Nephron (organoid): ENCODE results near the gene CDH23.

Source experiments
- H3K27ac Mint-ChIP-seq, 3 experiments: 2 replicates each; pipeline ENCODE4 v1.8.0; 2020; ENCODE audit warnings: mixed read lengths in 3 of 3, mild to moderate bottlenecking in 2 of 3, moderate library complexity in 1 of 3
- H3K27me3 Mint-ChIP-seq: 2 replicates; pipeline ENCODE4 v1.8.0; 2021; ENCODE audit warnings: low read depth, mild to moderate bottlenecking, moderate library complexity, mixed read lengths
- H3K36me3 Mint-ChIP-seq: 2 replicates; pipeline ENCODE4 v1.8.0; 2020; ENCODE audit warnings: low read depth, mixed read lengths
- H3K4me1 Mint-ChIP-seq: 2 replicates; pipeline ENCODE4 v1.8.0; 2020; ENCODE audit warnings: mixed read lengths
- H3K4me3 Mint-ChIP-seq, 3 experiments: 2 replicates each; pipeline ENCODE4 v1.8.0; 2020; ENCODE audit warnings: mild to moderate bottlenecking in 3 of 3, mixed read lengths in 3 of 3, moderate library complexity in 2 of 3
- H3K9me3 Mint-ChIP-seq: 2 replicates; pipeline ENCODE4 v1.8.0; 2020; ENCODE audit warnings: mixed read lengths
- CTCF ChIP-seq, 3 experiments: fragments of 200-600 bp; sonication (generic); IDR thresholded peaks; one replicate each; pipeline ENCODE4 v1.5.0; 2021; ENCODE audit warnings: antibody characterized with exemption in 3 of 3; ENCODE audit not compliant: unreplicated experiment in 3 of 3

The CDH23 gene

GRCh38 chr10:71580926-71581325, 184.2 kb downstream of the CDH23 start:
- Mint-ChIP-seq H3K36me3 (no peaks in the 10 kb centered on the region), H3K4me1 (peaks cover 13% of the 10 kb centered on the region), H3K4me3 (no peak overlapping the region), H3K27me3 (peaks cover 28% of the 10 kb centered on the region), H3K9me3 (no peaks in the 10 kb centered on the region), H3K27ac (no peak overlapping the region)
- no peak for TF ChIP-seq CTCF (IDR thresholded peaks at IDR 0.05; ENCODE audit: unreplicated experiment in 3 of 3)

- TF ChIP-seq CTCF (IDR thresholded peaks at IDR 0.05; ENCODE audit: unreplicated experiment in 3 of 3): no peak
- H3K4me3 Mint-ChIP-seq: no peak overlapping the region
- peaks cover 28% of the 10 kb centered on the region for H3K27me3 Mint-ChIP-seq
- H3K27ac Mint-ChIP-seq: no peak overlapping the region
- H3K9me3 Mint-ChIP-seq: no peaks in the 10 kb centered on the region
- H3K4me1 Mint-ChIP-seq: peaks cover 10% of the 10 kb centered on the region
- H3K36me3 Mint-ChIP-seq: no peaks in the 10 kb centered on the region
Observed at GRCh38 chr10:71581376-71581775, 184.7 kb downstream of the CDH23 start.

- H3K27ac Mint-ChIP-seq: no peak overlapping the region
- H3K4me1 Mint-ChIP-seq: peaks cover 6% of the 10 kb centered on the region
- no peak overlapping the region for H3K4me3 Mint-ChIP-seq
- H3K36me3 Mint-ChIP-seq: no peaks in the 10 kb centered on the region
- TF ChIP-seq CTCF (IDR thresholded peaks at IDR 0.05; ENCODE audit: unreplicated experiment in 3 of 3): no peak
- H3K27me3 Mint-ChIP-seq: peaks cover 27% of the 10 kb centered on the region
- H3K9me3 Mint-ChIP-seq: no peaks in the 10 kb centered on the region
Observed at GRCh38 chr10:71582019-71582418, 185.3 kb downstream of the CDH23 start.

- Mint-ChIP-seq H3K4me3 (no peak overlapping the region), H3K36me3 (no peaks in the 10 kb centered on the region), H3K27ac (no peak overlapping the region), H3K27me3 (peaks cover 21% of the 10 kb centered on the region), H3K4me1 (peaks cover 5% of the 10 kb centered on the region), H3K9me3 (no peaks in the 10 kb centered on the region)
- no peak for TF ChIP-seq CTCF (IDR thresholded peaks at IDR 0.05; ENCODE audit: unreplicated experiment in 3 of 3)
Observed at GRCh38 chr10:71582506-71583475, 186.1 kb downstream of the CDH23 start.

GRCh38 chr10:71584461-71584860, 187.7 kb downstream of the CDH23 start:
- no peak overlapping the region for H3K4me3 Mint-ChIP-seq
- peaks cover 18% of the 10 kb centered on the region for H3K27me3 Mint-ChIP-seq
- no peaks in the 10 kb centered on the region for H3K9me3 Mint-ChIP-seq
- no peaks in the 10 kb centered on the region for H3K36me3 Mint-ChIP-seq
- TF ChIP-seq CTCF (IDR thresholded peaks at IDR 0.05; ENCODE audit: unreplicated experiment in 3 of 3): no peak
- peaks cover 5% of the 10 kb centered on the region for H3K4me1 Mint-ChIP-seq
- no peak overlapping the region for H3K27ac Mint-ChIP-seq
